ENCODE data around the gene AHCYL1. TPM values are rescaled to one million over a fixed set of nuclear protein-coding genes. Genes with fewer than 3 reads are reported as not detected.

Gene AHCYL1
- total and polyA plus RNA-seq, 2 donors (not counting 3 experiments of a cell fraction or from before 2014, with no cell fraction given) = 49.2 to 74.2 TPM

GRCh38 chr1:110034451-110035235 is 50.1 kb downstream of the AHCYL1 start, which contains the start of gene STRIP1:
TSS of gene STRIP1 (plus strand) at chr1:110034624. CDS start at chr1:110034638, 14 bp downstream.
- Histone ChIP-seq H3K4me1 (ENCODE audit: control insufficient read depth, extremely low read depth, insufficient read depth, low read length) (peaks cover 9% of the 10 kb centered on the region), H3K36me3 (ENCODE audit: control insufficient read depth in 2 of 2, extremely low read depth in 1 of 2, insufficient read depth in 2 of 2, low read length in 2 of 2) (peaks cover 6 to 16% of the 10 kb centered on the region in 2 experiments), H3K9me3 (replicated peaks; ENCODE audit: control insufficient read depth, insufficient read depth, low read length) (no peaks in the 10 kb centered on the region), H2AFZ (ENCODE audit: low read depth, low read length) (peak within 1 kb of the TSS; percentile 96), H3K27ac (ENCODE audit: insufficient read depth, low read depth, low read length) (peak within 1 kb of the TSS; percentile 61), H3K79me2 (ENCODE audit: control insufficient read depth, insufficient read depth, low read length) (peaks cover 26% of the 10 kb centered on the region), H3K4me2 (ENCODE audit: insufficient read depth, low read length) (peak within 1 kb of the TSS; percentile 89), H3K27me3 (ENCODE audit: control insufficient read depth in 2 of 2, insufficient read depth in 2 of 2, low read length in 2 of 2) (no peaks in the 10 kb centered on the region), H4K20me1 (replicated peaks; ENCODE audit: control insufficient read depth, extremely low read depth, insufficient read depth, low read length) (no peaks in the 10 kb centered on the region), H3K4me3 (replicated peaks in 1 of 3; ENCODE audit: insufficient read depth in 1 of 3, low read depth in 1 of 3, low read length in 3 of 3) (peak within 1 kb of the TSS; percentile 76 to 90 (median 82)), H3K9me1 (replicated peaks; ENCODE audit: control insufficient read depth, extremely low read depth, insufficient read depth, low read length) (no peaks in the 10 kb centered on the region), H3K9ac (replicated peaks; ENCODE audit: extremely low read depth, insufficient read depth, low read length) (peak within 1 kb of the TSS; percentile 89)
- BruUV-seq (replicated peaks) = no TSS peak
- CTCF ChIA-PET = interaction anchor here (0.6 to 2.0 kb wide), 15 partner anchors 10 to 502 kb away, joined by 3 to 12 read pairs (median 5); partner anchors contain the start of gene AHCYL1
- peak; percentile 96 for FAIRE-seq
- POLR2A ChIA-PET = interaction anchor here (0.6 to 1.0 kb wide), 3 partner anchors 244 to 365 kb away, joined by 3 to 5 read pairs (median 4); partner anchors contain the start of gene RBM15
- TF ChIP-seq EZH2 (IDR thresholded peaks at IDR 0.05; ENCODE audit: borderline replicate concordance, low read depth, low read length, severe bottlenecking) = no peak
- TF ChIP-seq MYC (IDR thresholded peaks at IDR 0.05; ENCODE audit: low read depth, low read length) = no peak
- TF ChIP-seq POLR2AphosphoS5 (IDR thresholded peaks at IDR 0.05; ENCODE audit: insufficient read depth, low read depth, low read length) = peak; percentile 94
- no peak for TF ChIP-seq FOS (IDR thresholded peaks at IDR 0.05; ENCODE audit: borderline replicate concordance, insufficient read depth, low read length)
- no peak for TF ChIP-seq CTCF (IDR thresholded peaks at IDR 0.05; ENCODE audit: extremely low read depth in 1 of 2, insufficient read depth in 1 of 2, low read depth in 1 of 2, low read length in 2 of 2)
- TF ChIP-seq POLR2A (IDR thresholded peaks at IDR 0.05; ENCODE audit: low read depth, low read length) = peak; percentile 74
- TF ChIP-seq JUN (IDR thresholded peaks at IDR 0.05; ENCODE audit: borderline replicate concordance, insufficient read depth, insufficient read length, low read depth) = no peak
- TF ChIP-seq MAX (IDR thresholded peaks at IDR 0.05; ENCODE audit: insufficient read depth, insufficient read length) = no peak
- TF ChIP-seq GATA2 (IDR thresholded peaks at IDR 0.05; ENCODE audit: insufficient read depth, insufficient read length, low read depth, low read length) = no peak
- dilution Hi-C loops (cut with MboI; ENCODE audit: extremely low pct_ligation_motif_present, low sequenced_read_pairs) (no loop called here), intact Hi-C loops (cut with micrococcal nuclease) (loop anchor here (1.0 to 10.0 kb wide), 3 partner anchors 13 to 1473 kb away; partner anchors contain the start of gene TMEM167B)
- peak; percentile 96 for DNase-seq (ENCODE audit: low read depth, low spot score)
